ENCODE results near the gene MYB.

- TF ChIP-seq POLR2AphosphoS5 (IDR thresholded peaks at IDR 0.05) = no peak
- no peak for TF ChIP-seq CTCF (IDR thresholded peaks at IDR 0.05)
- no peak for TF ChIP-seq POLR2A (IDR thresholded peaks at IDR 0.05)
These were observed 36.6 kb downstream of the MYB start for GRCh38 chr6:135217663-135218062.
